ENCODE measurements around the gene YAF2. TPM values are rescaled to one million over a fixed set of nuclear protein-coding genes. Genes with fewer than 3 reads are reported as not detected.

The YAF2 gene
- total RNA-seq, 6 experiments from 2014 or later: 12.8 to 22.3 (median 16.9) TPM

DNA sequence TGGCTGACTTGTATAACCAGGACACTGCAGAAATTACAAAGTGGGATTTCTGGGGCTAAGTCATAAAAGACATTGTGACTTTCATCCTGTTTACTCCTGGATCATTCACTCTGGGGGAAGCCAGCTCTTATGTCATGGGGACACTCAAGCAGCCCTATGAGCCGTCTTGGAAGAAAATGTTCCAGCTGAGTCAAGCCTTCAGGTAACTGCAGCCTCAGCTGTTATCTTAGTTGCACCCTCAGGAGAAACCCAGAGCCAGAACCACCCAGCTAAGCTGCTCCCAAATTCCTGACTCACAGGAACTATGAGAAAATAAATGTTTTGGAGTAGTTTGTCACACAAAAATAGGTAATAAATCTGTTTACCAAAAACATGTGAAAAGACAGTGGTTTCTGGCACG, 50.2 kb downstream of the YAF2 start:
- WGBS (ENCODE audit: insufficient coverage, low coverage, low lambda C conversion rate, missing lambda C conversion rate): 78% methylated on average over 1 of the region's 2 CpGs
- H3K27ac ChIP-seq: no peak overlapping the region
- intact Hi-C loops (cut with DNase I): no loop called here

GRCh38 chr12:42186793-42187192, 51.3 kb downstream of the YAF2 start:
- H3K4me1 ChIP-seq: peaks cover 0 to 9% (median 0%) of the 10 kb centered on the region in 4 donors

More for the DNA sequence above, 50.2 kb downstream of the YAF2 start:
- Histone ChIP-seq H3K9me3 (no peaks in the 10 kb centered on the region), H3K27me3 (no peaks in the 10 kb centered on the region), H3K36me3 (peaks cover 0 to 4% (median 0%) of the 10 kb centered on the region in 4 donors), H3K4me1 (no peaks in the 10 kb centered on the region), H3K4me3 (no peak overlapping the region)
- ATAC-seq (no peak), DNase-seq (no peak)
- TF ChIP-seq POLR2A (IDR thresholded peaks at IDR 0.05): no peak
- TF ChIP-seq, protein P1, sequence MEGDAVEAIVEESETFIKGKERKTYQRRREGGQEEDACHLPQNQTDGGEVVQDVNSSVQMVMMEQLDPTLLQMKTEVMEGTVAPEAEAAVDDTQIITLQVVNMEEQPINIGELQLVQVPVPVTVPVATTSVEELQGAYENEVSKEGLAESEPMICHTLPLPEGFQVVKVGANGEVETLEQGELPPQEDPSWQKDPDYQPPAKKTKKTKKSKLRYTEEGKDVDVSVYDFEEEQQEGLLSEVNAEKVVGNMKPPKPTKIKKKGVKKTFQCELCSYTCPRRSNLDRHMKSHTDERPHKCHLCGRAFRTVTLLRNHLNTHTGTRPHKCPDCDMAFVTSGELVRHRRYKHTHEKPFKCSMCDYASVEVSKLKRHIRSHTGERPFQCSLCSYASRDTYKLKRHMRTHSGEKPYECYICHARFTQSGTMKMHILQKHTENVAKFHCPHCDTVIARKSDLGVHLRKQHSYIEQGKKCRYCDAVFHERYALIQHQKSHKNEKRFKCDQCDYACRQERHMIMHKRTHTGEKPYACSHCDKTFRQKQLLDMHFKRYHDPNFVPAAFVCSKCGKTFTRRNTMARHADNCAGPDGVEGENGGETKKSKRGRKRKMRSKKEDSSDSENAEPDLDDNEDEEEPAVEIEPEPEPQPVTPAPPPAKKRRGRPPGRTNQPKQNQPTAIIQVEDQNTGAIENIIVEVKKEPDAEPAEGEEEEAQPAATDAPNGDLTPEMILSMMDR (IDR thresholded peaks at IDR 0.05): no peak

DNA sequence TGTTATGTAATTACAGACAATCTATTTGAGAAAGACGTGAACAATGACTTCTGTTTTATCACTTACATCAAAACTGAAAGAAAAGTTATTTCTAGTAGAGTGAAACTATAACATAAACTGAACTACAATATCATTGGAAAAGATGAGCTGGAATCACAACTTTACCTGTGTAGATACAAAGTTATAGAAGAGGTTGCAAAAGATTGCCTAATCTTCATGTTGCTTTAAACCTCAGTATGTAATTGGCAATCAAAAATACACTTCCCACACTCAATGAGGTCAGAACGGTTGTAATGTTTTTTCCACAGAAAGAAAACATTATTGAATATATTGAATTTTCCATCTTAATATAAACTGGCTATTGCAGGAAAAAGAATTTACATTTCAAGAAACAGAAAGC, 55.7 kb downstream of the YAF2 start:
- WGBS (ENCODE audit: insufficient coverage, low coverage, low lambda C conversion rate, missing lambda C conversion rate): 20% methylated on average over 2 of the region's 2 CpGs
- H3K4me1 ChIP-seq: peaks cover 0 to 14% (median 0%) of the 10 kb centered on the region in 4 donors
- peaks cover 0 to 4% (median 0%) of the 10 kb centered on the region in 4 donors for H3K36me3 ChIP-seq
- DNase-seq: no peak
- intact Hi-C loops (cut with DNase I): no loop called here
- H3K27ac ChIP-seq: no peak overlapping the region
- no peak overlapping the region for H3K4me3 ChIP-seq
- TF ChIP-seq, protein P1 (IDR thresholded peaks at IDR 0.05): no peak
- no peak for TF ChIP-seq POLR2A (IDR thresholded peaks at IDR 0.05)
- no peaks in the 10 kb centered on the region for H3K27me3 ChIP-seq
- peak in 3 of 4 donors; percentile 33 to 66 (median 40) for ATAC-seq
- H3K9me3 ChIP-seq: no peaks in the 10 kb centered on the region

More at GRCh38 chr12:42186793-42187192, 51.3 kb downstream of the YAF2 start:
- TF ChIP-seq, protein P1 (IDR thresholded peaks at IDR 0.05): no peak
- no peak for TF ChIP-seq POLR2A (IDR thresholded peaks at IDR 0.05)
- Histone ChIP-seq H3K27me3 (no peaks in the 10 kb centered on the region), H3K9me3 (no peaks in the 10 kb centered on the region), H3K27ac (no peak overlapping the region), H3K4me3 (no peak overlapping the region), H3K36me3 (peaks cover 0 to 4% (median 0%) of the 10 kb centered on the region in 4 donors)
- intact Hi-C loops (cut with DNase I): no loop called here
- DNase-seq (no peak), ATAC-seq (no peak)
- WGBS (ENCODE audit: insufficient coverage, low coverage, low lambda C conversion rate, missing lambda C conversion rate): 51% methylated on average over 2 of the region's 2 CpGs

- Histone ChIP-seq H3K27me3 (no peaks in the 10 kb centered on the region), H3K9me3 (no peaks in the 10 kb centered on the region), H3K4me3 (no peak overlapping the region), H3K4me1 (peaks cover 0 to 14% (median 0%) of the 10 kb centered on the region in 4 donors), H3K36me3 (peaks cover 0 to 4% (median 0%) of the 10 kb centered on the region in 4 donors), H3K27ac (no peak overlapping the region)
- ATAC-seq (peak; percentile 40 to 85 (median 62)), DNase-seq (no peak)
- intact Hi-C loops (cut with DNase I): no loop called here
- 33% methylated on average over 2 of the region's 2 CpGs for WGBS (ENCODE audit: insufficient coverage, low coverage, low lambda C conversion rate, missing lambda C conversion rate)
- TF ChIP-seq POLR2A (IDR thresholded peaks at IDR 0.05): no peak
- TF ChIP-seq, protein P1 (IDR thresholded peaks at IDR 0.05): no peak
Measured at GRCh38 chr12:42180990-42181596, 57.0 kb downstream of the YAF2 start.

All from right lobe of liver (tissue), 6 donors.